MCF 10A (cell line): Measurements from ENCODE around the gene DGKH. TPM values are rescaled to one million over a fixed set of nuclear protein-coding genes. Genes with fewer than 3 reads are reported as not detected.

Source experiments
- BruUV-seq: library from RNA; stranded (reverse); fragments of 400-500 nt; replicated peaks from 2 replicates; lab custom pipeline; 2021; lab: Mats Ljungman, UMichigan
- CTCF ChIA-PET: fragments of 300-600 bp; sonication (Branson Sonifier 250); formaldehyde crosslinking; extraction: SDS; loops from one replicate; lab custom pipeline; 2021; ENCODE audit warnings: antibody characterized with exemption, inconsistent platforms; lab: Yijun Ruan, JAX
- POLR2A ChIA-PET: fragments of 300-600, 350-650 bp; sonication (Branson Sonifier 250); formaldehyde crosslinking; extraction: SDS; loops from one replicate; lab custom pipeline; 2020; ENCODE audit warnings: antibody characterized with exemption, inconsistent platforms; lab: Yijun Ruan, JAX
- DNase-seq: peaks from one replicate; pipeline ENCODE4 v3.0.0-alpha.2; 2018; ENCODE audit not compliant: unreplicated experiment
- H3K27ac Mint-ChIP-seq: one replicate; pipeline ENCODE4 v1.8.0; 2022; ENCODE audit warnings: mild to moderate bottlenecking, low read depth, mixed read lengths; ENCODE audit not compliant: unreplicated experiment
- H3K27me3 Mint-ChIP-seq: one replicate; pipeline ENCODE4 v1.8.0; 2022; ENCODE audit warnings: mixed read lengths; ENCODE audit not compliant: insufficient read depth, unreplicated experiment
- H3K36me3 Mint-ChIP-seq: one replicate; pipeline ENCODE4 v1.8.0; 2022; ENCODE audit warnings: mild to moderate bottlenecking, moderate library complexity, mixed read lengths; ENCODE audit not compliant: insufficient read depth, unreplicated experiment
- H3K4me1 Mint-ChIP-seq: one replicate; pipeline ENCODE4 v1.8.0; 2022; ENCODE audit warnings: mixed read lengths; ENCODE audit not compliant: insufficient read depth, unreplicated experiment
- H3K4me3 Mint-ChIP-seq: one replicate; pipeline ENCODE4 v1.8.0; 2022; ENCODE audit warnings: mild to moderate bottlenecking, moderate library complexity, mixed read lengths; ENCODE audit not compliant: unreplicated experiment
- H3K9me3 Mint-ChIP-seq: one replicate; pipeline ENCODE4 v1.8.0; 2022; ENCODE audit warnings: mixed read lengths; ENCODE audit not compliant: unreplicated experiment
- CTCF ChIP-seq: fragments of 200-600 bp; IDR thresholded peaks from one replicate; pipeline ENCODE4 v1.8.0; 2022; ENCODE audit warnings: antibody characterized with exemption, mild to moderate bottlenecking; ENCODE audit not compliant: unreplicated experiment
- intact Hi-C: fragments of 100-400 bp; cut with micrococcal nuclease; formaldehyde crosslinking; loops from 2 replicates; pipeline ENCODE4 v1.14.1; 2022
- total RNA-seq: library from RNA; stranded (reverse); gene quantifications from 2 replicates; pipeline ENCODE4 v1.2.3, GENCODE V29; 2022

Gene DGKH
- total RNA-seq, 1 experiment from 2014 or later: 22.3 TPM

GRCh38 chr13:42277618-42278276 is 229.3 kb downstream of the DGKH start:
- Mint-ChIP-seq H3K4me1 (peaks cover 28% of the 10 kb centered on the region), H3K27ac (no peak overlapping the region), H3K4me3 (no peak overlapping the region), H3K27me3 (no peaks in the 10 kb centered on the region), H3K36me3 (no peaks in the 10 kb centered on the region), H3K9me3 (no peaks in the 10 kb centered on the region)
- ChIA-PET POLR2A (no interaction called here), CTCF (interaction anchor here (0.5 to 0.7 kb wide), 3 partner anchors 61 to 1477 kb away, joined by 4 read pairs; no protein-coding TSS in a partner anchor)
- BruUV-seq: no TSS peak
- TF ChIP-seq CTCF: no peak
- no peak for DNase-seq
- intact Hi-C loops: no loop called here

GRCh38 chr13:42279080-42279479 is 230.6 kb downstream of the DGKH start:
- Mint-ChIP-seq H3K27ac (no peak overlapping the region), H3K4me1 (peaks cover 20% of the 10 kb centered on the region), H3K27me3 (no peaks in the 10 kb centered on the region), H3K9me3 (no peaks in the 10 kb centered on the region), H3K4me3 (no peak overlapping the region), H3K36me3 (no peaks in the 10 kb centered on the region)
- no TSS peak for BruUV-seq
- ChIA-PET CTCF (interaction anchor here (0.6 kb wide), 1 partner anchor 353 kb away, joined by 3 read pairs; no protein-coding TSS in a partner anchor), POLR2A (no interaction called here)
- intact Hi-C loops: no loop called here
- no peak for DNase-seq
- TF ChIP-seq CTCF: no peak

GRCh38 chr13:42279986-42280385 is 231.5 kb downstream of the DGKH start:
- ChIA-PET CTCF (no interaction called here), POLR2A (no interaction called here)
- peaks cover 18% of the 10 kb centered on the region for H3K4me1 Mint-ChIP-seq
- intact Hi-C loops: no loop called here
- no peaks in the 10 kb centered on the region for H3K27me3 Mint-ChIP-seq
- no TSS peak for BruUV-seq
- H3K36me3 Mint-ChIP-seq: no peaks in the 10 kb centered on the region
- no peak overlapping the region for H3K27ac Mint-ChIP-seq
- no peak for DNase-seq
- no peak overlapping the region for H3K4me3 Mint-ChIP-seq
- TF ChIP-seq CTCF: no peak
- H3K9me3 Mint-ChIP-seq: no peaks in the 10 kb centered on the region

DNA sequence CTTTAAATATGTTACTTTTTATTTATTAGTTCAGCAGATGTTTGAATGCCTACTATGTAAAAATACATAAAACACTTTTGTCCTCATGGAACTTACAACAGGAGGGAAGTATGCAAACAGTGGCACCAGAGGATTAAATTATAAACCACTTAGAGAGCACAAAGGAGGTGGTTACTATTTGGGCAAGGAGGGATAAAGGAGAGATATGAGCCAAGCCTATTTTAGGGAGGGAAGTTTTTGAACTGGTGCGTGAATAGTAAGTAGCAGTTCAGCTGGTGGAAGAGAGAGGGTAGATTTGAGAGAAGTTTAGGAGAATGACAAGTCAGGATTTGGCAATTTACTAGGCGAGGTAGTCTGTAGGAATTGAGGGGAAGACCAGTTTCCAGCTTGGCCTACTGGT is 232.1 kb downstream of the DGKH start:
- POLR2A ChIA-PET: interaction anchor here (3.2 kb wide), 1 partner anchor 9 kb away, joined by 15 read pairs; the partner anchor contains the start of gene AKAP11
- no peak for DNase-seq
- H3K9me3 Mint-ChIP-seq: no peaks in the 10 kb centered on the region
- intact Hi-C loops: no loop called here
- no peaks in the 10 kb centered on the region for H3K27me3 Mint-ChIP-seq
- no TSS peak for BruUV-seq
- no peak overlapping the region for H3K4me3 Mint-ChIP-seq
- peaks cover 2% of the 10 kb centered on the region for H3K36me3 Mint-ChIP-seq
- peaks cover 18% of the 10 kb centered on the region for H3K4me1 Mint-ChIP-seq
- CTCF ChIA-PET: no interaction called here
- no peak overlapping the region for H3K27ac Mint-ChIP-seq
- no peak for TF ChIP-seq CTCF
